Dendritic cell treated with granulocyte-macrophage colony-stimulating factor and Interleukin-4, amounts not matched to agents 40 ng/mL and 50 ng/mL, for 4 days (primary cell): ENCODE data around the gene LNP1.

ENCODE experiments used
- H3K27ac Mint-ChIP-seq: one replicate; pipeline ENCODE4 v1.8.0; 2022; ENCODE audit warnings: mild to moderate bottlenecking, mixed read lengths
- H3K27me3 Mint-ChIP-seq: one replicate; pipeline ENCODE4 v1.8.0; 2022; ENCODE audit warnings: mild to moderate bottlenecking, mixed read lengths
- H3K36me3 Mint-ChIP-seq: one replicate; pipeline ENCODE4 v1.8.0; 2022; ENCODE audit warnings: low read depth, mixed read lengths
- H3K4me1 Mint-ChIP-seq: one replicate; pipeline ENCODE4 v1.8.0; 2022; ENCODE audit warnings: low read depth, mixed read lengths
- H3K4me3 Mint-ChIP-seq: one replicate; pipeline ENCODE4 v1.8.0; 2022; ENCODE audit warnings: mild to moderate bottlenecking, moderate library complexity, mixed read lengths
- H3K9me3 Mint-ChIP-seq: one replicate; pipeline ENCODE4 v1.8.0; 2022; ENCODE audit warnings: mixed read lengths
- intact Hi-C: fragments of 100-400 bp; cut with micrococcal nuclease; formaldehyde crosslinking; loops from one replicate; pipeline ENCODE4 v1.15.0; 2022

LNP1 gene

GRCh38 chr3:100492059-100493006 is 91.0 kb downstream of the LNP1 start, which contains the start of gene TMEM45A:
TMEM45A (plus strand) TSS chr3:100492619; CDS start chr3:100555212, 62,593 bp downstream.
- peaks cover 8% of the 10 kb centered on the region for H3K4me1 Mint-ChIP-seq
- H3K27ac Mint-ChIP-seq = peak within 1 kb of the TSS; percentile 61
- H3K9me3 Mint-ChIP-seq = no peaks in the 10 kb centered on the region
- H3K27me3 Mint-ChIP-seq = peaks cover 20% of the 10 kb centered on the region
- intact Hi-C loops = loop anchor here (1.0 to 10.0 kb wide), 3 partner anchors 91 to 215 kb away; partner anchors contain the start of genes LNP1, NIT2, TFG and TOMM70
- H3K36me3 Mint-ChIP-seq = no peaks in the 10 kb centered on the region
- H3K4me3 Mint-ChIP-seq = peak within 1 kb of the TSS; percentile 76

- Mint-ChIP-seq H3K9me3 (no peaks in the 10 kb centered on the region), H3K4me3 (no peak overlapping the region), H3K27me3 (peaks cover 7% of the 10 kb centered on the region), H3K27ac (no peak overlapping the region), H3K4me1 (peaks cover 5% of the 10 kb centered on the region), H3K36me3 (no peaks in the 10 kb centered on the region)
- intact Hi-C loops = loop anchor here (10.0 kb wide), 1 partner anchor 162 kb away; the partner anchor contains the start of gene NIT2
Observed at GRCh38 chr3:100496711-100497261, 95.4 kb downstream of the LNP1 start.

DNA sequence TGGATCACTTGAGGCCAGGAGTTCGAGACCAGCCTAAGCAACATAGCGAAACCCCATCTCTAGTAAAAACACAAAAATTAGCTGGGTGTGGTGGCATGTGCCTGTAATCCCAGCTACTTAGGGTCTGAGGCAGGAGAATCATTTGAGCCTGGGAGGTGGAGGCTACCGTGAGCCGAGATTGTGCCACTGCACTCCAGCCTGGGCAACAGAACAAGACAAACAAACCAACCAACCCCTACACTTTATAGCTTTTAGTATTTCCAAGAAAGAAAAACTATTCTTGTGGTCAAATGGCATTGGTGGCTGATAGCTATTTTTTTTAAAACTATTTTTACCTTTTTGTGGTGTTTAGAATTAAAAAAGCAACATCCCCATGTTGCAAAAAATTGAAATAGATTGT is 98.3 kb downstream of the LNP1 start:
- H3K27ac Mint-ChIP-seq = no peak overlapping the region
- intact Hi-C loops = loop anchor here (10.0 kb wide), 1 partner anchor 165 kb away; the partner anchor contains the start of gene NIT2

GRCh38 chr3:100500320-100500880 is 99.1 kb downstream of the LNP1 start:
- Mint-ChIP-seq H3K27ac (no peak overlapping the region), H3K27me3 (no peaks in the 10 kb centered on the region), H3K4me3 (no peak overlapping the region), H3K9me3 (peaks cover 9% of the 10 kb centered on the region), H3K4me1 (peaks cover 15% of the 10 kb centered on the region), H3K36me3 (no peaks in the 10 kb centered on the region)
- intact Hi-C loops = no loop called here

More for the DNA sequence above, 98.3 kb downstream of the LNP1 start:
- H3K4me3 Mint-ChIP-seq = no peak overlapping the region
- H3K36me3 Mint-ChIP-seq = no peaks in the 10 kb centered on the region
- H3K9me3 Mint-ChIP-seq = peaks cover 9% of the 10 kb centered on the region
- H3K4me1 Mint-ChIP-seq = peaks cover 15% of the 10 kb centered on the region
- peaks cover 2% of the 10 kb centered on the region for H3K27me3 Mint-ChIP-seq

- no peaks in the 10 kb centered on the region for H3K36me3 Mint-ChIP-seq
- peaks cover 9% of the 10 kb centered on the region for H3K9me3 Mint-ChIP-seq
- H3K4me1 Mint-ChIP-seq = peaks cover 20% of the 10 kb centered on the region
- peak overlapping the region; percentile 30 for H3K27ac Mint-ChIP-seq
- no peaks in the 10 kb centered on the region for H3K27me3 Mint-ChIP-seq
- intact Hi-C loops = no loop called here
- H3K4me3 Mint-ChIP-seq = no peak overlapping the region
Observed at GRCh38 chr3:100503448-100503847, 102.1 kb downstream of the LNP1 start.
